GM21423 (cell line): ENCODE results near the gene HIGD1C.
"Not testable (repeated sequence)": the region's sequence is repeated elsewhere in the genome, so short reads cannot be mapped to it uniquely, and the experiment has no call there.

Experiments
- ATAC-seq: cut with Tn5 transposase; IDR thresholded peaks from one replicate; pipeline ENCODE4 v1.9.1; 2021; ENCODE audit warnings: mild to moderate bottlenecking, moderate library complexity; ENCODE audit not compliant: unreplicated experiment

The HIGD1C gene

DNA sequence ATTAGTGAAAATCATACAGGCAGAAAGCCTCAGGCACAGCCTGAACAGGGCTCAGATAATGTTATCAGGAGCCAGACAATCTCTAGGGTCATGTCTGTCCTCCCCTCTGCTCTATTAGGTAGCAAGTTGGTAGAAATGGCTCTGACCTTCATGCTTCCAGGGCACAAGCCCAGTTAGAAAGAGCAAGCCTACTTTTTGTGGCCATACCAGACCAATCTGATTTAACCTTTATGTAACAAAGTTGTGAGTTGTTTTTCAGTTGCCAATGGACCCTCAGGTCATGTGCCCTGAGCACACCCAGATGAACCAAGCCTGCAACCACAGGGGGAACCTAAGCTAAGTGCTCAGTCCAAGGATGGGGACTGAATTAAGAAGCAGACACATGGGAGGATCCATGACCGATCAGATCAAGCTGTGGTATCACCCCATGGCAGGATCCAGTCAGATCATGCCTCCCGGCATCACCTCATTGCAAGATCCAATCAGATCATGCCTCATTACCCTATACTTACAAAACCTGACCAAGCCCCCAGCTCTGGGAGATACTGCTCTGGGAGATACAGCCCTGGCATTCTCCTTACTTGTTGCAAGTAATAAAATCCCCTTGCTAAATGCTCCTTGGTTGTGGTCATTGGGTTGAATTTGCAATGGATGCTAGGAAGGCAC is 18.8 kb upstream of the HIGD1C start:
- ATAC-seq, result no peak

DNA sequence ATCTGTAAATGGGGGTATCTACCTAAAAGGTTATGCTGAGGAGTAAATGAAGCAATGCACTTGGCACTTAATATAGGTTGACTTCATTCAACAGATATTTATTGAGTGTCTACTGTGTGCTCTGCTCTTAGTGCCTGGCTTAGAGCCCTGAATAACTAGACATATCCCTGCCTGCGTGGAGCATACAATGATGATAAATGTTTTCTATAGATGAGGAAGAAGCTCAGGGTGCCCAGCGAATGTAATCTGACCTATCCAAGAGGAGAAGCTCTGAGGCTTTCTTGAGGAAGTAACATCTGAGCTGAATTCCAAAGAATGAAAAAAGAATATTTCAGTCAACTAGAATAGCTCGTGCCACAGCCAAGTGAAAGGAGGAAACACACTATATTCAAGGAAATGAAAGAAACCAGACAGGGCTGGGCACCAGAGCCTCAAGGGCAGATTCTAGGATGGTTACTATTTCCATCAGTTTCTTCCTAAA is 17.9 kb upstream of the HIGD1C start:
- no peak for ATAC-seq

DNA sequence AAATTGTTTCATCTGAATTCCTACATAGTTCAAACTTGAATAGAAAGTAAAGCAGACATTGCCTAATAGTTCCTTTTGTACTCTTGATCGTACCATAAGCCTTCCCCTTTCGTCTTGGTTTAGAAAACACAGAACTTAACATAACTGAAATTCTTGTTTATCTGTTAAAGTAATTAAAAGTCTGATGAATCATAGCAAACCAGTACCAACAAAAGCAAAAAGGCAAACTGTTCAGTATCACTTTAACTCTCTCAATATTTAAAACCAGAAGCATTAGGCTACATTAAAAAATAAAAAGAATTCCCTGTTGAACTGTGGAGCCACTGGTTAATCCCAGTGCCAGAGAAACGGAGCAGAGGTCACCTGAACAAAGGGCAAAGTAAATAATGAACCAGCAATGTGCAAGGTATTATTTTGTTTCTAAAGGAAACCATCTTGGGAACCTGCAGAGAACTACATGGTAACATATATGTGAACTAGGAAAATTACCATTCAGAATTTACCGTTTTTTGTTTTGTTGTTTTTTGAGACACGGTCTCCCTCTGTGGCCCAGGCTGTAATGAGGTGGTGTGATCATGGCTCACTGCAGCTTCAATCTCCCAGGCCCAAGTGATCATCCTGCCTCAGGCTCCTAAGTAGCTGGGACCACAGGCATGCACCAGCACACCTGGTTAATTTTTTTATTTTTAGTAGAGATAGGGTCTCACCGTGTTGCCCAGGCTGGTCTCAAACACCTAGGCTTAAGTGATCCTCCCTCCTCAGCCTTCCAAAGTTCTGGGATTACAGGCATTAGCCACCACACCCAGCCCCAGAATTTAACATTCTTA is 17.1 kb upstream of the HIGD1C start:
- no peak for ATAC-seq

DNA sequence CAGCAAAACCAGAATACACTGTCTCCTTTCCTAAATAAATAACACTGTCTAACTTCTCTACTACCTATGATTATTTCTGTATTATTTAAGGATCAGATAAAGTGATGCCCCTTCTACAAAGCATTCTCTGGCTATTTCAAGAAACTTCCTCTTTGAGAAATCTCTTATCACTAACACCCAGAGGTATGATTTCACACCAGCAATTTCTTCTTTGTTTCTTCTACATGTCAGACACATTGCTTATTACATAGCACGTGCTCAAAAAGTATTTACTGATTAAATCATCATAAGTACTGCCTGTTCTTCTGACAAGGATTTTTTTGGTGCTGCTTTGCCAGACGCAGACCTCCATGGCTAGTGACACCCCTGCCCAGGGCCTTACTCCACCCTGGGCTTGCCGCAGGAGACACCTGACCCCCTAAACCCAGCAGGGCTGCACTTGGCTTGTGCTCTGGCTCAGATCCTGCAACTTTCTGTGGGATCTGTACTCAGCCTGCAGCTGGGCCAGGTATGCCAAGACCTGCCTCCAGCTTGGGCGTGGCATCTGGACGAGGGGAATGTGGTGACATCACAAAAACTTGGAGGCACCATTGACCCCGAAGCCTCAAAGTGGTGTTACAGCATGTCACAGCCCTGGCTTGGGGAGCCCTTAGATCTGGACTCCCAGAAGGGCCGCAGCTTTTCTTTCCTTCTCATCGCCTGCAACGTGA is 15.4 kb upstream of the HIGD1C start:
- no peak for ATAC-seq

DNA sequence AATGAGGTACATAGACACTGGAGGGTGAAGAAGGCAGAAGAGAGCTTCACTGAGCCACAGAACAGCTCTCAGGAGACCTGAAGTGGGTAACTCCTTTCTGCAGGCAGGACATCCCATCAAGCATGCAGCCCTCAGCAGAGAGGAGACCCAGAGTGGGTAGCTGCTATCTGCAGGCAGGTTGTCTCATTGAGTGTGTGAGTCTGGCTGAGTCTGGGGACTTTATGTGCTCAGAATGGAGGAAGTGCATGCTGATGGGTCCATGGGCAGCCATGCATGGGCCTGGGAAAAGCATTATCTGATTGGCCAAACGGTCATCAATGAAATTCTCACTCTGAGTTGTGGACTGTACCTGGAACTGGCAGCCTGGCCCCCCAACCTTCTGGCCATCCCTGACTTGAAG is 14.7 kb upstream of the HIGD1C start:
- no peak for ATAC-seq

DNA sequence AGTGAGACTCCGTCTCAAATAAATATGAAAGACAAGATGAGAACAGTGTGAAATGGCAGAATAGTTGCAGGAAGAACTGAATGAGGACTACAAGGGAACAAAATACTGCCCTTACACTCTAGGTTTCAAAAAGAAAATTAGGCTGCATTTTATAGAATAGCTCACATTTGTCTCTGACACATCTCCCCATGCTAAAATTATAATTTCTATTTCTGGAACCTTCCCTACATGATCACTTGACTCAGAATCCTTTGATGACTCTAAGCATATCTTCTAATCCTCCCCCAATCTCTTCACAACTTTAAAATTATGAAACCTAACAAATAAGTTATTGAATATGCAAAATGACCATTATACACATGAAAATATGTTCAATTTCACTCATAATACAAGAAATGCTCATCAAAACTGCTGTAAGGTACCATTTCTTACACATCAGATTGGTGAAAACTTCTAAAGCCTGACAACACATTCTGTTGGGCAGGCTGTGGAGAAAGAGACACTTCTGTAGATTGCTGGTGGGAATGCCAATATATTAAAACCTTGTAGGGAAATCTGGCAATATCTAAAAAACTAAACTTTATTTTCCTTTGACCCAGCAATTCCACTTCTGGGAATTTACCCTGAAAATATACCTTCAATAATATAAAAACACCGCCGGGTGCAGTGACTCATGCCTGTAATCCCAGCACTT is 4.3 kb upstream of the HIGD1C start:
- no peak for ATAC-seq

DNA sequence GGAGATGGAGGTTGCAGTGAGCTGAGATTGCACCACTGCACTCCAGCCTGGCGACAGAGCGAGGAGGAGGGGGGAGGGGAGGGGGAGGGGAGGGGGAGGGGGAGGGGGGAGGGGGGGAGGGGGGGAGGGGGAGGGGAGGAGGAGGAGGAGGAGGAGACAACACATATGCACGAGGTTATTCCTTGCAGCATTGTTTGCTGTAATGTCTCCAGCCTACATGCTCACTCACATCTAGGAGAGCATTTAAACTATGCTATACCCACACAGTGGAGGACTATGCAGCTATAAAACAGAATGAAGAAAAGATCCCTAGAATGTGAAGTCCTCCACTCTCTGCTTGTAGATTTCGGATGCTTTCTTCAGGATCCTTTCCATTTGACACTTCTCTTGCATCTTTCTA is 3.5 kb upstream of the HIGD1C start:
- ATAC-seq, result no peak

DNA sequence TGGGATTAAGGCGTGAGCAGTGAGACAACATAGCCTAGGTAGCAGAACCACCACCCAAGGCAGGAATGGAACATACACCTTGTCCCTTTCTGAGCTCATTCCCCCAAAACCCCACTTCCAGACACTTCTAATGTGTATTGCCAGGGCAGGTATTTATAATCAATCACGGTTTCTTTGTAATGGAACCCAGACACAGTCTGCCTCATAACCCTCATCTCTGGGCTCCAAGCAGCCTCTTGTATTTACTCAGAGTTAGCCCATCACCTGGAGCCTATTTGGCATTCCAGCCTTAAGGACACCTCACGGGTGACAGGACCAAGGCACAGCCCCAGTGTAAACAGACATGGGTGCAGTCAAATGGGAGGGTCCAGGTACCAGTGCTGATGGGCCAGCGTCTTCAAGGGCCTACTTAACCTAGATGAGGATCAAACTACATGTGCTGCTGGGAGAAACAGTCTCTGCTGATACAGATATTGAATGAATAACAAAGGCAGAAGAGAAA is 2.5 kb upstream of the HIGD1C start:
- ATAC-seq, result no peak

DNA sequence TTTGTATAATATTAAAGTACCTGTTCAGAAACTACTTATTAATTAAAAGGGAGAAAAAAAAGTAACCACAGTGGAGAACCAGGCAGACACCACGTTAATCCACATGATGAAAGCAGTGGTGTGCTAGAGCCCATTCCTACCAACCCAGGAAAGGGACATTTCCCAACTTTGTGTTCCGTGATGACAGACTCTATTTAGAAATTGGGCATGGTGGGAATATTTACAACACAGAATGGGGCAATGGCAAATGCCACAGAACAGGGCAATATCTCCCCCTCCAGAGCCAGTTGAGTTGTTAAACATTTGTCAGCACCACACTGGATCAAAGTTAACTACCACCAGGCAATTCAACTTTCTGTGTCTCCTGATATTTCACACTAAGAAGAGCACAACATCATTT is 1.2 kb upstream of the HIGD1C start:
- no peak for ATAC-seq

DNA sequence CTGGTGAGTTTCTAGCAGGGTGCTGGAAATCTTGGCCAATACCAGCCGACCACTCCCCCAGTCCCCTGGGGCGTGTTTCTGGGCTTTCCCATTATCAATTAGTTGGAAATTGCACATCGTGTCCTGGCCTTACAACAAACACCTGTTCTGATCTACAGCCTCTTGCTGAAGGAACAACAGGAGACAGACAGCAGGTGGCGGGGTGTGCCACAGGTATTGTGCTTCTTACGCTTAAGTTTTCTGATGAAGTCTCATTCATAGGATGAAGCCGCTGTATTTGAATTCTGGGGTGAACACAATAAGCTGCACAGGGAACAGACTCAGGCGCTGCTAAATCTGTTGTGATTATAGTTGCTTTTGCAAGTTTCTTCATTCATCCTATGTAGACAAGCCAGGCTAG is 703 bp downstream of the HIGD1C start:
- ATAC-seq, result no peak

DNA sequence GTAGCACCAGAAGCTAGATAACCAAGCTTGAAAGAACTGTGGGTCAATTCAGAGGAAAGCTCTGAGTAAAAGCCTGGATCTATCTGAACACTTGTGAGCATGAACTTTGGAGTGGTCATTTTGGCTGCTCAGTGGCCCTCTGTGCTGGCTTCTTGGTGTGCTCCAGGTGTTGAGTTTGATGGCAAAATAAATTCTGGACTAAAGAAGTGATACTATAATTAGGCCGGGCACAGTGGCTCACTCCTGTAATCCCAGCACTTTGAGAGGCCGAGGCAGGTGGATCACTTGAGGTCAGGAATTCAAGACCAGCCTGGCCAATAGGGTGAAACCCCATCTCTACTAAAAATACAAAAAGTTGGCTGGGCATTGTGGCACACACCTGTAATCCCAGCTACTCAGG is 2.4 kb downstream of the HIGD1C start:
- not testable (repeated sequence) for ATAC-seq

DNA sequence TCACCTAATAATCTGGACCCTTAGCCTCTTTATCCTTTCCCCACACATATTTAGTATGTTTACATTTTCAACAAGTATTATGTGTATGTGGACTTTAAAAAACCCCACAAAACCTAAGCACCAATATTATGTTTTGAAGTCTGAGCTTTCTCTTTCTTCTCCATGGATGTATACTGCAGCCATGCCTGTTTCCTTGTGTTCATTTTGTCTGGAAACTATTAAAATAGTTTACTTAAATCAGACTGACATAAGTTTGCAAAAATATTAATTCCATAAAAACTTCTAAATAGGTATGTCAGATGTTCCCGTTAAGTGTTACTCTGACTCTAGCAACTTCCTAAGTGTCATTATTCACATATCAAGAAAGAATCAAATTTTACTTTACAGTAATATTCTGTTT is 2.9 kb downstream of the HIGD1C start:
- no peak for ATAC-seq

DNA sequence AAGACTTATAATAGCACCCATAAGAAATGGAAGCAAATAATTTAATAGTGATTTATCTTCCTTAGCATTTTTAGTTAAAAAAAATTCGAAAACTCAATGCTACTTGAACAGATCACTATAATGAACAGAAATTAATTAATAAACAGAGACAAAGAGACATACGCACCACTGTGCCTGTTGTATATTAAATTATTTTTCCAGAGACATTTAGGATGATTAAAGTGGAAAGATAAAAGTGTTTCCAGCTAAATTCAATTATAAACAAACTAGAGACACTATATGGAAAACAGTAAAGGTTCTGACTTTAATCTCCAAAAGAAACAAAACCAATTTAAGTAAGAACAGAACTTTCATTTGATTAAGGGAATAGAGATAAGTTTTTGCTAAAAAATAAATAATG is 3.4 kb downstream of the HIGD1C start:
- ATAC-seq, result no peak

DNA sequence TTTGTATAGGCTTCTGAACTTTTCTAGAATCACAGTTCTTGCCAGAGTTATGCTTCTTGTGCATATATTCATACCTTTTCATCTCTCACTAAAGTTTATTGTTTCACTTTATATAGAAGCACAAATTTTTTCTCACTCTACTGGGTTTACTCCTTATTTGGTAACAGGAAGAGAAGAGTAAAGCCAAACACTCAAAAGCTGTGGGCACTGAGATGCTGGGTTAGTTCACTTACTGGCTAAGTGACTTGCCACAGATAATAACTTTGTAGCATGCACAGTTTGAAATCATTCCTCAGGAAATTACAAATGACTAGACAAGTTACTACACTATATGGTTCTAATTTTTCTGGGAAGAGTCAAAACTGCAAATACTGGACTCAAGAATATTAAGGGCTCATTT is 7.8 kb downstream of the HIGD1C start:
- no peak for ATAC-seq

DNA sequence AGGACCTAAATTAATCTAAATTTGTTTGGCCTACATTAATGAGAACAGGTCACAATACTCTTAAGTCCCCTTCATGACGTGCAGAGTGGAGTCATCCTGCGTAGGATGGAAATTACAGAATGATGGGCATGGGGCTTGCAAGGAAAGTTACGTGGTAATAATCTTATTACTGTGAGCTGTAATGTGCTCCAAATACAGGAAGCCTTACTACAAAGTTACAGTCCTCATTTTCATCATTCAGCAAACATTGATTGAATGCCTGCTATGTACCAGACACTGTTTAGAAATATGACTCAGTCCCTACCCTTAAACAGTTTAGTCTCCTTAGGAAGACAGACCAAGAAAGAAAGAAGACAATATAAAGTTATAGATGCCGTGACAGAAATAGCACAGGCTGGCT is 9.4 kb downstream of the HIGD1C start:
- ATAC-seq, result no peak

DNA sequence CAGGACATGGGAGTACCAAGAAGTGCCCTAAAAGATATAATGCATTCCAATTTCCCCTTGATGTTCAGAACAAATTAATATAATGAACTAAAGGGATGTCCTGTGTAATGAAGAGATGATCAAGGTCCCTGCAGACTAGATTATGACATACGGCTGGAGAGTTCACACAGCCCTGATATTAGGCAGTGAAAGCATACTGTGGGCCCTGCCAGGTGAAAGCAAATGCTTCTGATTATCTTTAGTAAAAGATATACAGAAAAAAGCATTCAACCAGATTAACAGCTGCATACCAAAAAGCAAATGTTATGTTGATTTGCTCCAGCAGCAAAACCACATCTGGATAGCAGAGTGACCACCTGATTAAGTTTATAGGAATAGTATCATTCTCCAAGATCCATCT is 12.1 kb downstream of the HIGD1C start:
- no peak for ATAC-seq

DNA sequence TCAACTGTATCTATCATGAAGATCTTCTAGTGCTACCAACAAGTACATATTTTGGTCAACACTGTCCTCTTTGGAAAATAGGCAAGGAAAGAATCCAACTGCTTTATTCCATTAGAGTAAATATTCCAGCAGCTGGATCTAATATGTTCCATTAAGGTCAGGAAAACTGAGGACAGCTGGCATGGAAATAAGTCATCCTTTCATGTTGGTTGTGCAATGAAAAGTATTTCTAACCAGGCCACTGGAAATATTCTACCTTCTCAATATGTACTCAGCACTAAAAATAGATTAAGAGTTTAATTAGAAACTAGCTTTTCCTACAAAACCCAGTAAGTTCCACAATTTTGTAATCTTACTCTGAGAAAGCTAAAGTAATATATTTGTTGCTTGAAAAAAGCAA is 19.6 kb downstream of the HIGD1C start:
- no peak for ATAC-seq

DNA sequence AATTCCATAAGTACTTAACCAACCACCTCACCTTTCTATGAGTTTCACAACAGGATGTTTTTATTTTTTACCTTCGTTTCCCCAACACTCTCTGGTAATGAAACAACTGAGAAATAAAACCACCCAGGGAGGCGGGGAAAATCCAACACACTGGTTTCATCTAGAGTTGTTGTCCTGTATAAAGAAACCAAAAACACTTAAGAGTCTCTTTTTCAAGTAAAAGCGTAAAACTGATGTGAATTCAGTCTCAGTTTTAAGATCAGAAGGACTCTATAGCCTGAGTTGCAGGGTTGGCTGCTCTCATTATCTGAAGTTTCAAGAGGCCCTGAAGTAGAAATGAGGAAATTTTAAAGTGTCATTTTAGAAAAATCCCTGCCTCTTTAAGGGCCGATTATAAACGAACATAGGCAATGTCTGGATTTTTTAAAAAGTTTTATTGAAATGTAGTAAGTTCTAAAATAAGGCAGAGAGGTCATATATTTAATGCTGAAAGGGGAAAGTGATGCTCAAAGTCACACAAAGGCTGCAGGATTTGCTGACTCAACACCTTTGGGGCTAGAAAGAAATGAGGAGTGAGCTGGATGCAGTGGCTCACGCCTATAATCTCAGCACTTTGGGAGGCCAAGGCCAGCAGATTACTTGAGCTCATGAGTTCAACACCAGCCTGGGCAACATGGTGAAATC is 27.2 kb downstream of the HIGD1C start:
- ATAC-seq, result no peak

DNA sequence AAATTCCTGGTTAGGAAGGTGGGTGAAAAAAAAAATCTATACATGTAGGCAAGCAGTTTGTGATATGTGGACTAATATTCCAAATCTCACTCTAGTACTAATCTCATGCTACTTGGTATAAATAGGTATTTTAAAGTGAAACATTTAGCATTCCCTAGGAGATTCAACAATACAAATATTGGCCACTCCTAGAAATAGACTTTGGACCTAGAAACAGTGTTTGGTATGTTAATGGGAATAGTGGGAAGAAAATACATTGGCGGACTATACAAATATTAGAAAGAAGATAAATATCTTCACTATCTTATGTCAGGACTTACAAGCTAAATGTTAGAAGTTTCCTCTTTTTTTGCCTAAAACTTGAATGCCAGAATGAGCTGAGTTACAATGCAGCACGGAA is 28.2 kb downstream of the HIGD1C start:
- no peak for ATAC-seq
